Spleen (tissue), 7 donors: Measurements from ENCODE around the gene AMY1A.
"Not testable (repeated sequence)": the region's sequence is repeated elsewhere in the genome, so short reads cannot be mapped to it uniquely, and the experiment has no call there.

Source experiments
- CTCF ChIP-seq, 11 experiments: fragments of 200-600 bp in 7 of 11; fragments of 450-650 bp in 4 of 11; sonication (generic) in 4 of 11; IDR thresholded peaks in 8 of 11; conservative IDR thresholded peaks in 3 of 11; 1 replicate in 7 of 11; 2 replicates in 4 of 11; pipeline versions ENCODE4 v1.4.0 to v1.8.0; 2016 to 2021; ENCODE audit warnings: antibody characterized with exemption in 11 of 11, inconsistent platforms in 4 of 11, mild to moderate bottlenecking in 1 of 11
- POLR2A ChIP-seq, 3 donors: fragments of 450-650 bp; IDR thresholded peaks; one replicate each; pipeline ENCODE4 v1.5.1; 2017; ENCODE audit warnings: antibody characterized with exemption in 3 of 3, mild to moderate bottlenecking in 1 of 3
- POLR2AphosphoS5 ChIP-seq, 3 donors: sonication (generic); formaldehyde crosslinking; IDR thresholded peaks; one replicate each; pipeline ENCODE4 v1.5.1; 2017; ENCODE audit warnings: antibody characterized with exemption in 3 of 3
- donor health status: DM: no; HTN: no; CAD: no; lungs with moderate emphysema.
- donor health status: DM: no; HTN: no; CAD: no.
- donor health status: DM: no; HTN: no; CAD: no.

GRCh38 chr1:103627436-103627835 lies 28.1 kb upstream of the AMY1A start:
- TF ChIP-seq CTCF (IDR thresholded peaks at IDR 0.05 in 8 of 11, conservative IDR thresholded peaks at IDR 0.05 in 3 of 11); POLR2A (IDR thresholded peaks at IDR 0.05); POLR2AphosphoS5 (IDR thresholded peaks at IDR 0.05): not testable (repeated sequence)
